OCI-LY1 (cell line): ENCODE measurements around the gene HMG20A.

ENCODE experiments used
- H2AFZ ChIP-seq: fragments of 200-600 bp; sonication (generic), shearing (Covaris generic); 2 replicates; pipeline ENCODE4 v1.6.0; 2014; ENCODE audit warnings: antibody characterized with exemption, mild to moderate bottlenecking, low read length
- H3F3A ChIP-seq: fragments of 200-600 bp; sonication (generic), shearing (Covaris generic); 2 replicates; pipeline ENCODE4 v1.6.0; 2014; ENCODE audit warnings: mild to moderate bottlenecking, antibody characterized with exemption, low read length, moderate library complexity; ENCODE audit not compliant: insufficient read depth
- H3K27ac ChIP-seq: fragments of 200-600 bp; sonication (generic); 2 replicates; pipeline ENCODE4 v1.5.1; 2014; ENCODE audit warnings: low read length, mixed run types, mild to moderate bottlenecking, low read depth; ENCODE audit not compliant: poor library complexity, severe bottlenecking
- H3K27me3 ChIP-seq: fragments of 200-600 bp; sonication (generic); 2 replicates; pipeline ENCODE4 v1.6.0; 2014; ENCODE audit warnings: antibody characterized with exemption, mild to moderate bottlenecking, low read length, moderate library complexity; ENCODE audit not compliant: insufficient read depth
- H3K36me3 ChIP-seq: fragments of 200-600 bp; sonication (generic); 2 replicates; pipeline ENCODE4 v1.6.1; 2014; ENCODE audit warnings: mild to moderate bottlenecking, antibody characterized with exemption, low read length, moderate library complexity, mixed read lengths; ENCODE audit not compliant: insufficient read depth
- H3K4me1 ChIP-seq: fragments of 200-600 bp; sonication (generic); 2 replicates; pipeline ENCODE4 v1.5.1; 2014; ENCODE audit warnings: mild to moderate bottlenecking, low read length, moderate library complexity; ENCODE audit not compliant: insufficient read depth, severe bottlenecking
- H3K4me2 ChIP-seq: fragments of 200-600 bp; sonication (generic), shearing (Covaris generic); 2 replicates; pipeline ENCODE4 v1.6.1; 2014; ENCODE audit warnings: low read length
- H3K4me3 ChIP-seq: fragments of 200-600 bp; sonication (generic); 2 replicates; pipeline ENCODE4 v1.5.1; 2014; ENCODE audit warnings: low read length, low read depth, mild to moderate bottlenecking, mixed read lengths; ENCODE audit not compliant: poor library complexity, severe bottlenecking
- H3K79me2 ChIP-seq: fragments of 200-600 bp; shearing (Covaris generic); 2 replicates; pipeline ENCODE4 v1.6.1; 2016; ENCODE audit warnings: mixed run types, low read length, mixed read lengths; ENCODE audit not compliant: insufficient read depth
- H3K9ac ChIP-seq: fragments of 200-600 bp; sonication (generic), shearing (Covaris generic); 2 replicates; pipeline ENCODE4 v1.6.1; 2014; ENCODE audit warnings: mild to moderate bottlenecking, low read length, mixed read lengths
- H3K9me2 ChIP-seq: fragments of 200-600 bp; sonication (generic), shearing (Covaris generic); 2 replicates; pipeline ENCODE4 v1.6.1; 2014; ENCODE audit warnings: low read depth, mild to moderate bottlenecking, low read length, mixed read lengths
- H3K9me3 ChIP-seq: fragments of 200-600 bp; shearing (Covaris generic); 2 replicates; pipeline ENCODE4 v1.6.1; 2014; ENCODE audit warnings: low read length, mixed read lengths
- H4K20me1 ChIP-seq: fragments of 200-600 bp; sonication (generic), shearing (Covaris generic); 2 replicates; pipeline ENCODE4 v1.6.0; 2016; ENCODE audit warnings: mild to moderate bottlenecking, low read length; ENCODE audit not compliant: insufficient read depth
- CTCF ChIP-seq: fragments of 200-600 bp; sonication (generic), shearing (Covaris generic); IDR thresholded peaks from 2 replicates; pipeline ENCODE4 v1.5.1; 2017; ENCODE audit warnings: mild to moderate bottlenecking, antibody characterized with exemption, low read length, moderate library complexity, mixed read lengths
- EZH2 ChIP-seq: fragments of 200-600 bp; sonication (generic), shearing (Covaris generic); IDR thresholded peaks from 2 replicates; pipeline ENCODE4 v1.8.0; 2017; ENCODE audit warnings: borderline replicate concordance, mixed run types, mild to moderate bottlenecking, antibody characterized with exemption, low read length, moderate library complexity, mixed read lengths

HMG20A gene

GRCh38 chr15:77420610-77421369 is at the start of gene HMG20A:
Gene HMG20A, plus strand, starts transcription at chr15:77420888. Its CDS starts 37,520 bp downstream, at chr15:77458408.
- H3K9me2 ChIP-seq: no peaks in the 10 kb centered on the region
- no peaks in the 10 kb centered on the region for H3K36me3 ChIP-seq
- H3K79me2 ChIP-seq: peaks cover 47% of the 10 kb centered on the region
- H3K4me2 ChIP-seq: peak within 1 kb of the TSS; percentile 72
- no peaks in the 10 kb centered on the region for H3F3A ChIP-seq
- H4K20me1 ChIP-seq: no peaks in the 10 kb centered on the region
- H2AFZ ChIP-seq: peak within 1 kb of the TSS; percentile 0; the same call in 1 of the 2 replicates
- H3K4me1 ChIP-seq: peaks cover 37% of the 10 kb centered on the region
- H3K27me3 ChIP-seq: no peaks in the 10 kb centered on the region
- no peaks in the 10 kb centered on the region for H3K9me3 ChIP-seq
- TF ChIP-seq EZH2 (no peak), CTCF (peak; percentile 13; the same call in 1 of the 2 replicates)
- peak within 1 kb of the TSS; percentile 77 for H3K9ac ChIP-seq
- H3K27ac ChIP-seq: peak within 1 kb of the TSS; percentile 75
- peak within 1 kb of the TSS; percentile 75 for H3K4me3 ChIP-seq

GRCh38 chr15:77371850-77372563 is 48.7 kb upstream of the HMG20A start:
- Histone ChIP-seq H3K36me3 (no peaks in the 10 kb centered on the region), H3K27me3 (no peaks in the 10 kb centered on the region), H2AFZ (no peak overlapping the region), H3K9me2 (no peaks in the 10 kb centered on the region), H3K9ac (no peak overlapping the region), H4K20me1 (no peaks in the 10 kb centered on the region), H3K79me2 (no peaks in the 10 kb centered on the region), H3K4me2 (no peak overlapping the region), H3K9me3 (no peaks in the 10 kb centered on the region), H3F3A (no peaks in the 10 kb centered on the region), H3K4me3 (no peak overlapping the region), H3K27ac (no peak overlapping the region), H3K4me1 (no peaks in the 10 kb centered on the region)
- no peak for TF ChIP-seq EZH2
- no peak for TF ChIP-seq CTCF

- H4K20me1 ChIP-seq: no peaks in the 10 kb centered on the region
- no peak overlapping the region for H3K9ac ChIP-seq
- no peaks in the 10 kb centered on the region for H3K36me3 ChIP-seq
- H3K27me3 ChIP-seq: no peaks in the 10 kb centered on the region
- TF ChIP-seq CTCF: no peak
- TF ChIP-seq EZH2: no peak
- no peaks in the 10 kb centered on the region for H3F3A ChIP-seq
- no peaks in the 10 kb centered on the region for H3K4me1 ChIP-seq
- no peak overlapping the region for H3K4me2 ChIP-seq
- H2AFZ ChIP-seq: no peak overlapping the region
- no peaks in the 10 kb centered on the region for H3K9me2 ChIP-seq
- no peaks in the 10 kb centered on the region for H3K9me3 ChIP-seq
- H3K4me3 ChIP-seq: no peak overlapping the region
- no peak overlapping the region for H3K27ac ChIP-seq
- no peaks in the 10 kb centered on the region for H3K79me2 ChIP-seq
Measured at GRCh38 chr15:77373441-77373840, 47.2 kb upstream of the HMG20A start.
